ENCODE measurements around the gene SLC29A2.
"Not testable (repeated sequence)": the region's sequence is repeated elsewhere in the genome, so short reads cannot be mapped to it uniquely, and the experiment has no call there.

SLC29A2 gene

DNA sequence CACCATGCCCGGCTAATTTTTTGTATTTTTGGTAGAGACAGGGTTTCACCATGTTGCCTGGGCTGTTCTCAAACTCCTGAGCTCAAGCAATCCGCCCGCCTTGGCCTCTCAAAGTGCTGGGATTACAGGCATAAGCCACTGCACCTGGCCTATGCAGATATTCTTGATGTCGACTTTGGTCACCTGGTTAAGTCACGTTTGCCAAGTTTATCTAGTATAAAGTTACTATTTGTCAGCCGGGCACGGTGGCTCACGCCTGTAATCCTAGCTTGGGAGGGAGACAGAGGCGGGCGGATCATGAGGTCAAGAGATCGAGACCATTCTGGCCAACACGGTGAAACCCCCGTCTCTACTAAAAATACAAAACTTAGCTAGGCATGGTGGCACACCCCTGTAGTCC, 12.8 kb upstream of the SLC29A2 start:
- DNase-seq (ENCODE audit: low read depth), result not testable (repeated sequence)

DNA sequence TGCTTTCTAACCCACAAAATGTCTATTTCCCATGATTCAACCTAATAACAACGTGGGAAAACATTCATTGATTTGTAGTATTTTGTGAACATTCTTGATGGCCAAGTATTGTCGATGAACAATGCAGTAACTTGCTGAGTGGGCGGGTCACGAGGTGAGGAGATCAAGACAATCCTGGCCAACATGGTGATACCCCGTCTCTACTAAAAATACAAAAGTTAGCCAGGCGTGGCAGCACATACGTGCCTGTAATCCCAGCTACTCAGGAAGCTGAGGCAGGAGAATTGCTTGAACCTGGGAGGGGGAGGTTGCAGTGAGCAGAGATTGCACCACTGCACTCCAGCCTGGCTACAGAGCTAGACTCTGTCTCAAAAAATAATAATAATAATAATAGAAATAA, 8.7 kb upstream of the SLC29A2 start:
- not testable (repeated sequence) for DNase-seq (ENCODE audit: low read depth)

DNA sequence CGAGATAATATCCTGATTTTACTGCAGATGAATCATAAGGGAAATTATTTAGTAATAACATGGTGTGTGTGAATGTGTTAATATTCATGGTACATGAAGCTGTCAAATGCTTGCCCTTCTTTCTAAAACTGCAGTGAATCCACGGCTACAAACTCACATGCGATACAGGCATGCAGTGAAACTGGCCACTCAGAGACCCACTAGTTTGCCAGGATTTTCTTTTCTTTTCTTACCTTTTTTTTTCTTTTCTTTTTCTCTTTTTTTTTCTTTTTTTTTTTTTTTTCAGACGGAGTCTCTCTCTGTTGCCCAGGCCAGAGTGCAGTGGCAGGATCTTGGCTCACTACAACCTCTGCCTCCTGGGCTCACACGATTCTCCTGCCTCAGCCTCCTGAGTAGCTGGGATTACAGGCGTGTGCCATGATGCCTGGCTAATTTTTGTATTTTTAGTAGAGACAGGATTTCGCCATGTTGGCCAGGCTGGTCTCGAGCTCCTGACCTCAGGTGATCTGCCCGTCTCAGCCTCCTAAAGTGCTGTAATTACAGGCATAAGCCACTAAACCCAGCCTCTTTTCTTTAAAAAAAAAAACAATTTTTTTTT, 2.2 kb upstream of the SLC29A2 start:
- not testable (repeated sequence) for DNase-seq (ENCODE audit: low read depth)

DNA sequence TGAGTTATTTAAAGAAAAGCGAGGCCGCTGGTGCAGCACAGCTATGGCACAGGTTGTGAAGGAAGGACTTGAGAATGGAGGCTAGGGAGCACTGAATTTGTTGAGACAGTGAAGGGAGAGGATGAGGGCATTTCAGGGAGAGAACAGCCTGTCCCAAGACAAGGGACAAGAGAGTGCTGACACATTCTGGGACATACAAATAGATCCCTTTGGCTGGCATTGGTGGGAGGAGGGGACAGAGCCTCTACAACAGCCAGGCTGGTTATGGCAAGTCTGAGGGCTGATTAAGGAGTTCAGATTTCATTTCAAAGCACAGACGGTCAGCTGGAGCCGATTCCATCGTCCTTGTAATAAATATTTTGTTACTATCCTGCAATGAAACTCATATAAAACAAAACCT, 1.7 kb upstream of the SLC29A2 start:
- no peak for DNase-seq (ENCODE audit: low read depth)

DNA sequence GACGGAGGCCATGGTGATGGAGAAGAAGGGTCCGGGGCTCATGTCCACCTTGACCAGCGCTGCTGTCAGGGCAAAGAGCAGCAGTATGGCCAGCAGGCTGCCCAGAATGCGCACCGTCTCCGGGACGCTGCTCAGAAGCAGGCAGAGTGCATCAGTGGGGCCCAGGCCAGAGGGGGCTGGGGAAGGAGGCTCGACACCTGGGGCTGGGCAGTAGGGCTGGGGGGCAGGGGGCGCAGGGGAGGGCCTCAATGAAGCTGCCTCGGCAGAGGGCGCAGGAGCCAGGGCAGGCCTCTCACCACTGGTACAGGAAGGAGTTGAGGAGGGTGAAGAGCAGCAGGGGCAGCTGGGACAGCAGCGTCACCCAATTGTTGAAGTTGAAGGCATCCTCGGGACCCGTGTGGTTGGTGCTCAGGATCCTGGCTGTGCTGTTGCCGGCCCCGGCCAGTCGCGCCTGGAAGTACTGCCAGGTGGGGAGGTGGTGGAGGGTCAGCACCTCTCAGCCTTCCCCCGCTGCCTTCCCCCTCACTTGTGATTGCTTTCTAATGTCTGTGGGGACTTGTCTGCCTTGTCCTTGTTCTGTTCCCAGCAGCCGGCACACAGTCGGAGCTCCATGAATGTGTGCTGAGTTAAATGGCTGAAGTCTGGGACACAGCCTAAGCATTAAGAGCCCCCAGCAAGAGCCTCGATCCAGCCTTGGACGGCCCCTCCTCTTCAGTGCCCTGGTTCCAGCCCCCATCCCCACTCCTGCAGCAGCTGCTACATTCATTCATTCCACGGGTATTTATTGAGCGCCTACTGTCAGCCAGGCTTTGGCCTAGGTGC, 2.3 kb downstream of the SLC29A2 start:
- no peak for DNase-seq (ENCODE audit: low read depth)

DNA sequence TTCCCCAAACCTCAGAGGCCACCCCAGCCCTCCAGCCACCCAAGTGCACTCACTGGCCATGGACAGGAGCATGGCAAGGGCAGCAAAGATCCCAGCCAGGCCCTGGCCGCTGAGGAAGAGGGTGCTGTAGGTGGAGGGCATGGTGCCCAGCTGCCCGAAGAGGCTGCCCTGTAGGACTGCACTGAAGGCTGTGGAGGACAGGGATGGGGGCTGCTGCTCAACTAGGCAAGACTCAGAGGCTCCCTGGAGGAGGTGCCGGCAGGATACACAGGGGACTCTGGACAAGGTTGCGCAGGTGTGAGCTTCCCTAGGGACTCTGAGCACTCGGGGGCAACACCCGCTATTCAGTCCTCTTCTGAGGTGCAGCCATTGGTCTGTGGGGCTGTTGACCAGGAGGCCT, 3.1 kb downstream of the SLC29A2 start:
- no peak for DNase-seq (ENCODE audit: low read depth)

DNA sequence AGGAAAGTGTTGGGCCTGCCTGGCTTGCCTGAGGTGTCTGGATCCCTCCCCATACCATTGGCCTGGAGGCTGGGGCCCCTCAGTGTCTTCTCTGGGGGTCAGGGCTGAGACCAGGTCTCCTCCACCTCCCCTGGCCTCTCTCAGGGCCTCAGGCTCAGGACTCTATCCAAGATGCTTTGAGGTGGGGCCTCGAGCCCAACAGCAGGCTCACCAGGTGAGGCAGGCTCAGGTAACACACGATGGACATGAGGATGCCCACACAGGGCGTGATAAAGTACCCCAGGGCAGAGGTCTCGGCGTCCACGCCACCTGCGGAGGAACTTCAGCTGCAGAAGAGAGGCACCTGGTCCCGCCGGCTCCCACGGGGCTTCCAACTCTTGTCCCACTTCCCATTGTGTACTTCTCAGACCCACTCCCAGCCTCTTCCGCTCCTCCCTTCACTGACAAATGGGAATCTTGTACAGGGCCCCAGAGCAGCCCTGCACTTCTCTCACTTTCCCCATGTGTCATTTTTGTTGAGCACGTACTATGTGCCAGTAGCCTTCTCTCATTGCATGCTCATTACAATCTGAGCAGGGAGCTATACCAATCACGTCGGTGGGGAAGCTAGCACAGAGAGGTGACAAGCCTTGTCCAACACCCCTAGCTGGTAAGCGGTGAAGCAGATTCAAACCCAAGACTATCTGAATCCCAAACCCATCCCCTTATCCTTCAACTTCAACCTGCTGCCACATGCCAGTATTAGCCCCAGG, 3.8 kb downstream of the SLC29A2 start:
- no peak for DNase-seq (ENCODE audit: low read depth)

DNA sequence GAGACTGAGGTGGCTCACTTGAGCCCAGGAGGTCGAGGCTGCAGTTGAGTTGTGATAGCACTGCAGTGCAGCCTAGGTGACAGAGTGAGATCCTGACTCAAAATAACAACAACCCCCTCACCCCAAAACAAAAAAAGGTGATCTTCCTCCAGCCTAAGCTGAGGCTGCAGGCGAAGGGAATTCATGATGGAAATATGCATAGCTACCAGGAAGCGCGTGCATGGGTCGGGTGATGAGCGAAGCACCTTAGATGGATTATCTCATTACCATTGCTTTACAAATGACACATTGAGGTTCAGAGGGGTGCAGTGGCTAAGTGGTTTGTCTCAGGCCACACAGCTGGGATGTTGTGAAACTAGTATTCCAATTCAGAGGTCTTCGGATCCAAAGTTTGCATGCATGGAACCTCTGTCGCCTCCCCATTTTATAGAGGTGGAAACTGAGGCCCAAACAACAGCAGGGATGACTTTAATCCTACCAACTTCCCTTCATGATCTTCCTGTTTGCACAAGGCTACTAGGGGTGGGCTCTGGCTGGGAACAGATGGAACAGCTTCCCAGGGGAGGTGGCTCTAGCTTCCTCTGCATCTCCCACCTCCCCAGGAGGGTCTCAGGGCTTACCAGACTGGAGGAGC, 4.6 kb downstream of the SLC29A2 start:
- no peak for DNase-seq (ENCODE audit: low read depth)

DNA sequence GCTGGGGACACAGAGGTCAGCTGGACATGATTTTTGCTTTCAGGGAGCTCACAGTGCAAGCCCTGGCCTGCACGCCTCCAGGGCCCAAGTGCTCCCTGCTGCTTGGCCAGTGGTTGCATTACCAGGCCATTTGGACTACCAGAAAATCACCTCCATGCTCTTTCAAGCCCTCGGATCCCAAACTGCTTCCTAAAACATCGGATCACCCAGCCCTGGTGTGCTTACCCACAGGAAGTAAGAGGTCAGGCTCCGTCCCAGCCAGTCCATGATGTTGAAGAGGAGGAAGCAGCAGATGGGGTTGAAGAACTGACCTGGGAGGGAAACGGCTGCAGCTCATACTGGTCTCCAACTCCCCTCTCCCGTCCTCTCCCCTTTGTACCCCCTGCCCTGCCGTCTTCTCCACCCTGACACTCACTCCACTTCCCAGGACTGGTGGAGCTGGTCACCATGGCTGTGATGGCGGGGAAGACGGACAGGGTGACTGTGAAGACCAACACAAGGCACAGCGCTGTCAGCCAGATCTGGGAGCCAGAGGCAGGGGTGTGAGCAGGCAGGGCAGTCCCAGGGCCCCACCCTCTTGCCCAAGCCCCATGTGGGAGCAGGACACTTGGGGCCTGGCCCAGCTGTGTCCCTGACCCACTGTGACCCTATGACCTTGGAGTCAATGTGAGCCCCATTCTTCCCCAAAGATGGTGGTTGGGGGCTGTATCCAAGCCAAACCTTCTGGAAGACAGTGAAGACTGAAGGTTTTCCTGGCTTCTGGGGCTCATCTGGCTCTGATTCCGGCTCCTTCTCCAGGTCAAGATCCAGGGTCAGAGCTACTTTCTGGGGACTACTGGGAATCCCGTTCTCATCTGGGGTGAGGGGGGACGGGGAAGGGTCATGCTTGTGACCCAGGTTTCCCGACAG, 5.6 kb downstream of the SLC29A2 start:
- no peak for DNase-seq (ENCODE audit: low read depth)

DNA sequence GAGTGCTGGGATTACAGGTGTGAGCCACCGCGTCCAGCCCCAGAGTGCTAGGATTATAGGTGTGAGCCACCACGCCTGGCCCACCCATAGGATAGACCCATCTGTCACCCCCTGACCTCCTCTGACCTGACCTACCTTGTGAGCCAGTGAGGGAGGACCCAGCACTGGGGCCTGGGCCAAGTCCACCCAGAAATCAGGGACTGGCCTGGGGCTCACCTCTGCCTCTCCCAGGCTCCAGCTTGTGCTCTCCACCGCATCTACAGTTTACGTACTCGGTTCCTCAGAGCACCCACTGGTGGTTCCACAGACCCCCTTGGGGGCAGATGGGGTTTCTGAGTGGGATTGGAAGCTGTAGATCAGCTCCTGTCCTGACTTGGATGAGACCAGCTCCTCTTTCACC, 6.4 kb downstream of the SLC29A2 start:
- no peak for DNase-seq (ENCODE audit: low read depth)

DNA sequence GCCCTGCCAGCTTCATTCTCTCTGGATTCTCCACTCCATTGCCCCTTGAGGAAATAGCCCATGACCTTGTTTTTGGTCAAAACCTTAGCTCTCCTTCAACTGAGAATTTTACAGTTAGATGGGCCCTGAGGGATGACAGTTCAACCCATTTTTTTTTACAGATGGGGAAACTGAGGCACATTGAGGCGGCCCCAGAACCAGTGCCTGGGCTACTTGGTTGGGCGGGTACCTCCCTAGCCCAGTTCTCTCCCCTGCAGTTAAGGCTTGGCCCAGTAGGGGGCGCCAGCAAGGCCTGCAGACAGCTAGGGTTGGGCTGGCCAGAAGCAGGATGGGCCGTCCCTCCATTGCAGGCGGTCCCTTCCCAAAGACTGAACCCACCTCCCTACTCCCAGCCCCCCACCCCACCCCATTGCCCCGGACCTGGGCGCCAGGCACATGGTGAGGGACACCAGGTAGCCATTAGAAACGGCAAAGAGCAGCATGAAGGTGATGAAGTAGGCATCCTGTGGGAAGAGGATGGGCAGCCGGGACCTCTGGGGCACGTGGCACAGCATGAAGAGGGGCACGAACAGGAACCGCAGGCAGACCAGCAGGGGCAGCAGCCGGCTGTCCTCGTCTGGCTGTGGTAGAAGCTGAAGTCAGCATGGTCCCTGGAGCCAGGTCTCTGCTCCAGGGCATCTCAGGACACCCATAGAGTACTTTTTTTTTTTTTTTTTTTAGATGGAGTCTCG, 7.6 kb downstream of the SLC29A2 start:
- peak; percentile 22 for DNase-seq (ENCODE audit: low read depth)

DNA sequence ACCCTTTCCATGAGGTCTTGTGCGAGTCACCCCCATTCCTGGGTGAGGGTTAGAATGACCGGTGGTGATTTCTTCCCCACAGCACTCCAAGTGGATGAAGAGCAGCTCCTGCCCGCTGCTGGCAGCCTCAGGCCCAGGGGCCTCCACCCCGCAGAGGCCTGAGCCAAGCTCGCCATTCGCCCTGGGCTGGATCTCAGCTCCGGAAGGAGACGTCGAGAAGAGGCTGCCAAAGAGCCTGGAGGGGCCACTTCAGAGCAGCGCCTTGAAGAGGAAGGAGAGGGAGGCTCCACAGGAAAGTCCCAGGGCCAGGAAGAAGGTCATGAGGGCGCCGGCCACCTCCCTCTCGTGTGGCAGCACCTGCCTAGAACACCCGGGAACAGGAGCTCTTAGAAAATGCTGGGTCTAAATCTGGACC, 8.4 kb downstream of the SLC29A2 start:
- no peak for DNase-seq (ENCODE audit: low read depth)

DNA sequence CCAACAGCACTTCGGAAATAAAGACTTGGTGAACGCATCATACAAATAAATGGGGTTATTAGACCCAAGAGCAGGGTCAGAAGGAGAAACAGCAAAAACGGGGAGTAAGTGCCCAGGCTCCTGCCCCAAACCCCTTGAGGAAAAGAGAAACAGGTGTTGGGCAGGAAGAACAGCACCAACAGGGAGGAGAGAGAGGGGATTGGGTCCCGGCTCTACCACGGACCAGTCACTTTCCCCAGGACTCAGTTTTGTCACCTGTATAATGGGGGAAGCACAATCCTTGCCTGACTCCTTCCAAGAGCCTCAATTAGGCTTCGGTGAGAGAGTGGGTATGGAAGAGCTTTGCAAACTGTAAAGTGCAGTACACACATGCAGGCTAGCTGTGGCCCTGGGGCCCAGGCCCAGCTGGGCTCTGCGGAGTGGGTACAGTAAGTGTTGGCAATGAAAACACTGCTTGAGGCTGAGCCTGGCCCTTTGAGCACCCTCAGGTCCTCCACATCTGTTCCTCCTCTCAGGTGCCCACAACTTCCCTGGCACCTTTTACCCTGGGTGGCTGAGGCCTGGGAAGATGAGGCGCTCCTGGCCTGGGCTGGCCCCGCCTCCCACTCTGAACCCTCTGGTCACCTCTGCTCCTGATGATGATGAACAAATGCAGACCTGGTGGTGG, 8.9 kb downstream of the SLC29A2 start:
- DNase-seq (ENCODE audit: low read depth), result no peak

DNA sequence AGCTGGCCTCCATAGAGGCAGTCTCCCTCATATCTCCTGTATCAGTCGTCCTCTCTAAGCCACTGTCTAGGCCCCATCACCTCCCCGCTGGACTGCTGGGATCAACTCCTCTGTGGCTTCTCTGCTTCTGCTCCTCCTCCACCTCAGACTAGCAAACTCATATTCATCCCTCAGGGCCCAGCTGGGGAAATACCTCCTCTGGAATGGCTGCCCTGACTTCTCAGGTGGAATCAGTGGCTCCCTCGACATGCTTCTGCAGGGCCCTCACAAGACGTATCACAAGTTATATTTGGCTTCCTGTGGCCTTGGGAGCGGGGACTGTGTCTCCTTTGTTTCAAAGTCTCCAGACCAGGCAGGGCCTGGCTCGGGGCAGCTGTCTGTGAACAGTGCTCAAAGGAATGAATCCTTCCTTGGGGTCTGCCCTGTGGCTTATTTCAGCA, 10.0 kb downstream of the SLC29A2 start:
- no peak for DNase-seq (ENCODE audit: low read depth)

DNA sequence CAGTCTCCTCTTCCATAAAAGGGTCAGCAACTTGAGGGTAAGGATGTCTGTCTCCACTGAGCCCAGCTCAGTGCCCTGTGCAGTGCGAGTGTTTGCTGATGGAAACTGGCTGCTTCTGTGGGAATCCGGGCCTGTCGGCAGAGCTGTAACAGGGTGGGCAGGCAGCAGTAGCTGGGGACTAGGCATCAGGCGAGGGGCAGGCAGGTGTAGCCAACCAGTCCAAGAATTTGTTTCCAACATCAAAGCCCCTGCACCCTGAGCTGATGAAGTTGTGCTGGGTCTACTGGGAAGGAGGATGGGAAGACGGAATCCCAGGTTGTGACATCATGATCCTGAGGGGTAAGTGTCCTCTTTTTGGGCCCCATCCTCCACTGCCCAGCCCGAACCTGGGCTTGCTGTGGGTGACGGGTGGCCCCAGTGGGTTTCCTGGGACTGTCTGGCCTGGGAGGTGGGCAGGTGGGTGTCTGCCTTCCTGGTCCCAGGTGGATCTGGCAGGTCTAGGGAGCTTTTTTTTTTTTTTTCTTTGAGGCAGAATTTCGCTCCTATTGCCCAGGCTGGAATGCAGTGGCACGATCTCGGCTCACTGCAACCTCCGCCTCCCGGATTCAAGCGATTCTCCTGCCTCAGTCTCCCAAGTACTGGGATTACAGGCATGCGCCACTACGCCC, 11.0 kb downstream of the SLC29A2 start:
- no peak for DNase-seq (ENCODE audit: low read depth)

DNA sequence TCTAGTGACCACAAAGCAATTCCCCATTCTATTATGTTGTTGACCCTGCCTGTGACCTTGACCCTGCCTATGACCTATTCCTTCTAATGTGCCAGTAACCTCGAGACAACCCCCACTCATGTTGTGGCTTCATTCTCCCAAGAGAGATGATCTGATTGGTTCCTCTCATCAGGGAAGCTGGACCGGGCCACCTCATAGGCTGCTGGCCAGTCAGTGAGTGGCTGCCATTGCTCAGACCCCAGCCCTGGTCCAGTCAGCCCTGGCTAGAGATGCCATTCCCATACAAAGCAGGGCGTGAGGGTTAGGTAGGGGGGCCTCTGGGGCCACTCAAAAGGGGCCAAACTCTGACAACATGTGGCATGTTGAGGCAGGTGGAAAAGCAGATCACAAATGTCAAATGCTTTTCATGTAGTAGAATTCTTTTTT, 11.9 kb downstream of the SLC29A2 start:
- DNase-seq (ENCODE audit: low read depth), result no peak

DNA sequence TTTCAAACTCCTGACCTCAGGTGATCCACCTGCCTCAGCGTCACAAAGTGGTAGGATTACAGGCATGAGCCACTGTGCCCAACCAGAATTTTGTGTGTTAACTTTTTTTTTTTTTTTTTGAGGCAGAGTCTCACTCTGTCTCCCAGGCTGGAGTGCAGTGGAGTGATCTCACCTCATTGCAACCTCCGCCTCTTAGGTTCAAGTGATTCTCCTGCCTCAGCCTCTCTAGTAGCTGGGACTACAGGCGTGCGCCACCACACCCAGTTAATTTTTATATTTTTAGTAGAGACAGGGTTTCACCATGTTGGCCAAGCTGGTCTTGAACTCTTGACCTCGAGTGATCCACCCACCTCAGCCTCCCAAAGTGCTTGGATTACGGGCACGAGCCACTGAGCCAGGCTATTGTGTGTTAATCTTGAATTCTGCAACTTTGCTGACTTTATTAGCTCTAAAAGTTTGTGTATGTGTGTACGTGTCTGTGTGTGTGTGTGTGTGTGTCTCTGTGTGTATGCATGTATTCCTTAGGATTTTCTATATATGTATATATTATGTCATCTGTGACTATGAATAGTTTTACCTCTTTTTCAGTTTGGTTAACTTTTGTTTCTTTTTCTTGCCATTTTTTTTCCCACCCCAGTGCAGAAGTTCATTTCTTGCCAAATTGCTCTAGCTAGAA, 20.9 kb downstream of the SLC29A2 start:
- DNase-seq (ENCODE audit: low read depth), result not testable (repeated sequence)

DNA sequence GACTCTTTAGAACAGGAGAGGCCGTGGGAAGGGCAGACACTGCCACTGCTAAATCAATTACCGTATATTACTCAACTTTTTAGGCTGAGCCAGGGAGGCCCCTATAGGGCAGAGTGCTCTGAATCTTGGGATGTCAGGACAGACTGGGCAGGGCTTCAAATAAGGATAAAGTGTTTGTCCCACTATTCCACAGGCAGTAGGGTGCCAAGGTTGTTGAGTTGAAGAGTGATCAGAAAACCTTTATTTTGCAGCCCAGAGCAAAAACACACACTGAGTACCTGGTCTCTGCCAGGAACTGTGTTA, 22.5 kb downstream of the SLC29A2 start:
- DNase-seq (ENCODE audit: low read depth), result no peak

Data from stimulated activated CD8-positive, alpha-beta memory T cell treated with anti-CD3 and anti-CD28 coated beads, Interleukin-12 subunit alpha, Interleukin-12 subunit beta, amount 100 ng/mL, for 4 hours (primary cell).